ENCODE data around the gene STAG1. TPM values are rescaled to one million over a fixed set of nuclear protein-coding genes. Genes with fewer than 3 reads are reported as not detected.

STAG1 gene
- total and polyA plus RNA-seq, 2 experiments from 2014 or later = 12.4 to 41.1 TPM

- Histone ChIP-seq H3K79me2 (no peaks in the 10 kb centered on the region), H3K36me3 (replicated peaks; ENCODE audit: insufficient read depth, low read depth) (no peaks in the 10 kb centered on the region), H3K9me3 (ENCODE audit: low read depth) (no peaks in the 10 kb centered on the region), H3K4me2 (no peak overlapping the region), H3K4me1 (ENCODE audit: insufficient read depth) (no peaks in the 10 kb centered on the region), H3K27ac (no peak overlapping the region), H2AFZ (no peak overlapping the region), H4K20me1 (ENCODE audit: insufficient read depth, poor library complexity, severe bottlenecking) (no peaks in the 10 kb centered on the region), H3K4me3 (no peak overlapping the region), H3K27me3 (no peaks in the 10 kb centered on the region), H3K9me2 (replicated peaks; ENCODE audit: insufficient read depth) (no peaks in the 10 kb centered on the region)
- DNase-seq (ENCODE audit: low spot score) = no peak
- 90% methylated on average over 1 of the region's 1 CpG for WGBS (ENCODE audit: low lambda C conversion rate, missing lambda C conversion rate)
- TF ChIP-seq EZH2phosphoT487 (IDR thresholded peaks at IDR 0.05; ENCODE audit: low read depth, severe bottlenecking, unreplicated experiment) (no peak), EZH2 (IDR thresholded peaks at IDR 0.05; ENCODE audit: borderline replicate concordance) (no peak)
- TF ChIP-seq, protein P1, sequence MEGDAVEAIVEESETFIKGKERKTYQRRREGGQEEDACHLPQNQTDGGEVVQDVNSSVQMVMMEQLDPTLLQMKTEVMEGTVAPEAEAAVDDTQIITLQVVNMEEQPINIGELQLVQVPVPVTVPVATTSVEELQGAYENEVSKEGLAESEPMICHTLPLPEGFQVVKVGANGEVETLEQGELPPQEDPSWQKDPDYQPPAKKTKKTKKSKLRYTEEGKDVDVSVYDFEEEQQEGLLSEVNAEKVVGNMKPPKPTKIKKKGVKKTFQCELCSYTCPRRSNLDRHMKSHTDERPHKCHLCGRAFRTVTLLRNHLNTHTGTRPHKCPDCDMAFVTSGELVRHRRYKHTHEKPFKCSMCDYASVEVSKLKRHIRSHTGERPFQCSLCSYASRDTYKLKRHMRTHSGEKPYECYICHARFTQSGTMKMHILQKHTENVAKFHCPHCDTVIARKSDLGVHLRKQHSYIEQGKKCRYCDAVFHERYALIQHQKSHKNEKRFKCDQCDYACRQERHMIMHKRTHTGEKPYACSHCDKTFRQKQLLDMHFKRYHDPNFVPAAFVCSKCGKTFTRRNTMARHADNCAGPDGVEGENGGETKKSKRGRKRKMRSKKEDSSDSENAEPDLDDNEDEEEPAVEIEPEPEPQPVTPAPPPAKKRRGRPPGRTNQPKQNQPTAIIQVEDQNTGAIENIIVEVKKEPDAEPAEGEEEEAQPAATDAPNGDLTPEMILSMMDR (IDR thresholded peaks at IDR 0.05; ENCODE audit: poor library complexity) = no peak
These were observed 246.5 kb downstream of the STAG1 start for GRCh38 chr3:136505676-136506075.

- DNase-seq (ENCODE audit: low spot score) = no peak
- Histone ChIP-seq H3K4me1 (ENCODE audit: insufficient read depth) (no peaks in the 10 kb centered on the region), H2AFZ (no peak overlapping the region), H3K9me2 (replicated peaks; ENCODE audit: insufficient read depth) (no peaks in the 10 kb centered on the region), H3K4me3 (no peak overlapping the region), H3K27ac (no peak overlapping the region), H3K79me2 (no peaks in the 10 kb centered on the region), H3K9me3 (ENCODE audit: low read depth) (no peaks in the 10 kb centered on the region), H3K36me3 (replicated peaks; ENCODE audit: insufficient read depth, low read depth) (no peaks in the 10 kb centered on the region), H3K4me2 (no peak overlapping the region), H3K27me3 (no peaks in the 10 kb centered on the region), H4K20me1 (ENCODE audit: insufficient read depth, poor library complexity, severe bottlenecking) (no peaks in the 10 kb centered on the region)
- TF ChIP-seq, protein P1 (IDR thresholded peaks at IDR 0.05; ENCODE audit: poor library complexity) = no peak
- no peak for TF ChIP-seq EZH2 (IDR thresholded peaks at IDR 0.05; ENCODE audit: borderline replicate concordance)
- WGBS (ENCODE audit: low lambda C conversion rate, missing lambda C conversion rate) = 88% methylated on average over 2 of the region's 2 CpGs
These were observed 249.1 kb downstream of the STAG1 start for GRCh38 chr3:136503056-136503455.

DNA sequence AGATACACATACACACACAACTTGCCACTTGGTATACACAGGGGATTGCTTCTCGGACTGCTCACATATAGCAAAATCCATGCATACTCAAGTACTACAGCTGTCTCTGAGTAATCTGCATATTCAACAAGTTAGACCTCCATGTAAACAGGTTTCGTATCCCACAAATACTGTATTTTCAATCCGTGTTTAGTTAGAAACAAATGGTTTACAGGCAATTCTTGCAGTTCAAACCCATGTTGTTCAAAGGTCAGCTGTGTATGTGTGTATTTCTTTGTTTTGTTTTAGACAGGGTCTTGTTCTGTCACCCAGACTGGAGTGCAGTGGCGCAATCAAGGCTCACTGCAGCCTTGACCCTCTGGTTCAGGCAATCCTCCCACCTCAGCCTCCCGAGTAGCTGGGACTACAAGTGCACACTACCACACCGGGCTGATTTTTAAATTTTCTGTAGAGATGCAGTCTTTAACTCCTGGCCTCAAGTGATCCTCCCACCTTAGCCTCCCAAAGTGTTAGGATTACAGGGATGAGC, 253.2 kb downstream of the STAG1 start:
- 93% methylated on average over 6 of the region's 6 CpGs for WGBS (ENCODE audit: low lambda C conversion rate, missing lambda C conversion rate)
- H3K4me3 ChIP-seq = no peak overlapping the region
- no peaks in the 10 kb centered on the region for H3K27me3 ChIP-seq
- H3K9me2 ChIP-seq (replicated peaks; ENCODE audit: insufficient read depth) = no peaks in the 10 kb centered on the region
- TF ChIP-seq, protein P1 (IDR thresholded peaks at IDR 0.05; ENCODE audit: poor library complexity) = no peak
- TF ChIP-seq EZH2 (IDR thresholded peaks at IDR 0.05; ENCODE audit: borderline replicate concordance) (no peak), EZH2phosphoT487 (IDR thresholded peaks at IDR 0.05; ENCODE audit: low read depth, severe bottlenecking, unreplicated experiment) (no peak)
- no peak overlapping the region for H3K4me2 ChIP-seq
- H3K36me3 ChIP-seq (replicated peaks; ENCODE audit: insufficient read depth, low read depth) = no peaks in the 10 kb centered on the region
- no peak overlapping the region for H3K27ac ChIP-seq
- no peaks in the 10 kb centered on the region for H3K79me2 ChIP-seq
- H3K4me1 ChIP-seq (ENCODE audit: insufficient read depth) = no peaks in the 10 kb centered on the region
- no peaks in the 10 kb centered on the region for H4K20me1 ChIP-seq (ENCODE audit: insufficient read depth, poor library complexity, severe bottlenecking)
- no peak overlapping the region for H2AFZ ChIP-seq
- H3K9me3 ChIP-seq (ENCODE audit: low read depth) = no peaks in the 10 kb centered on the region
- no peak for DNase-seq (ENCODE audit: low spot score)

- Histone ChIP-seq H3K27me3 (no peaks in the 10 kb centered on the region), H3K4me1 (ENCODE audit: insufficient read depth) (no peaks in the 10 kb centered on the region), H3K4me2 (no peak overlapping the region), H2AFZ (no peak overlapping the region), H3K27ac (no peak overlapping the region), H3K4me3 (no peak overlapping the region), H3K9me2 (replicated peaks; ENCODE audit: insufficient read depth) (no peaks in the 10 kb centered on the region), H4K20me1 (ENCODE audit: insufficient read depth, poor library complexity, severe bottlenecking) (no peaks in the 10 kb centered on the region), H3K79me2 (no peaks in the 10 kb centered on the region), H3K9me3 (ENCODE audit: low read depth) (no peaks in the 10 kb centered on the region), H3K36me3 (replicated peaks; ENCODE audit: insufficient read depth, low read depth) (no peaks in the 10 kb centered on the region)
- DNase-seq (ENCODE audit: low spot score) = no peak
- 94% methylated on average over 4 of the region's 4 CpGs for WGBS (ENCODE audit: low lambda C conversion rate, missing lambda C conversion rate)
- TF ChIP-seq EZH2phosphoT487 (IDR thresholded peaks at IDR 0.05; ENCODE audit: low read depth, severe bottlenecking, unreplicated experiment) = no peak
- TF ChIP-seq EZH2 (IDR thresholded peaks at IDR 0.05; ENCODE audit: borderline replicate concordance) = no peak
- TF ChIP-seq, protein P1 (IDR thresholded peaks at IDR 0.05; ENCODE audit: poor library complexity) = no peak
These were observed 257.0 kb downstream of the STAG1 start for GRCh38 chr3:136495213-136495612.

All from hepatocyte (in vitro differentiated cells).